NB4 (cell line): ENCODE measurements around the gene MICAL3.

Source experiments
- CTCF ChIP-seq: IDR thresholded peaks from one replicate; pipeline ENCODE4 v1.5.1; 2012; ENCODE audit warnings: low read depth, low read length
- POLR2A ChIP-seq: IDR thresholded peaks from 2 replicates; pipeline ENCODE4 v1.6.1; 2011; ENCODE audit warnings: mild to moderate bottlenecking; ENCODE audit not compliant: insufficient read length; ENCODE audit errors: extremely low read depth

- TF ChIP-seq CTCF (no peak), POLR2A (no peak)
Measured at GRCh38 chr22:17767233-17768065, 256.9 kb downstream of the MICAL3 start.
